GM12891 (cell line): ENCODE data around the gene OR6X1.

ENCODE experiments used
- POLR2A ChIP-seq: IDR thresholded peaks from 2 replicates; pipeline ENCODE4 v1.6.1; 2011; ENCODE audit warnings: low read depth, low read length, control low read depth
- SPI1 ChIP-seq: IDR thresholded peaks from 2 replicates; pipeline ENCODE4 v1.6.1; 2011; ENCODE audit warnings: low read depth, low read length, control low read depth

DNA sequence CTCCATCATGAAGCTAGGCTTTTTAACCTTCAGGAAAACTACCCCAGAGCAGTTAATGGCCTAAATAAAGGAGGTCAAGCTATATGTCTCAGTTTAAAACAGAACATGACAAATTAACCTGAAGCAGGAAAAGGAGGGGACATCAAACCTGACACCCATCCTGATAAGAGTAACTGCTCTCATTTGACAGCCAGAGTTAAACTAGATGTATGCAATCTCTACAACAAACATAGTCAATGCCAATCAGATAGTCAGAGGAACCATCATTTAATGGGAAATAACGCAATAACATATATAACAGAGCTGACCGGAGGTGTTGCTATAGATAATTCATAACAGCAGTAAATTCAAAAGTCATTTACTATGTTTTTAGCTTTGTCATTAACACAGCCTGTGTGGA, 15.9 kb downstream of the OR6X1 start:
- TF ChIP-seq SPI1 = no peak
- no peak for TF ChIP-seq POLR2A
